EH (cell line): Measurements from ENCODE around the gene ITGAV.
A peak's percentile ranks its signal among the peaks of the same experiment; 100 is the strongest.
"Not testable (repeated sequence)": the region's sequence is repeated elsewhere in the genome, so short reads cannot be mapped to it uniquely, and the experiment has no call there.

Source experiments
- DNase-seq: peaks from one replicate; pipeline ENCODE4 v3.0.0-alpha.2; 2015; ENCODE audit warnings: low read depth

The ITGAV gene

GRCh38 chr2:186589612-186590349, at the start of gene ITGAV:
Gene ITGAV (plus strand): TSS chr2:186590056. CDS start chr2:186590339, 283 bp downstream.
- peak; percentile 95 for DNase-seq

DNA sequence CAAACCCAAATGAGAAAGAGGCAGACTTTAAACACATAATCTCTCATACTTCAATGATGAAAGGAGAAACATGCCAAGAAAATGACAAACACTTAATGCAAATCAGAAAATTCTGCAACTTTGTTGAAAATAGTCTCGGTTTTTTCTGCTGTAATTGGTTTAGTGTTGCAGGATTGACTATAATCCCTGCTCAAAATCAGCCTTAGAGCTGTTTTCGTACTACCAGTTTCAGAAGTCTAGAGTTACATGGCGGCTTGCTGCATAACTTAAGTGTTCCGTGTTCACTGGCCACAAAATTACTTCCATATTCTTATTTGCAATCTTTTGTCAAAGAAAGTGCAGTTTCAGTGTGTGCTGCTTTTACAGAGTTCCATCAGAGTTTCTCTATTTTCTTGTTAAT, 48.9 kb upstream of the ITGAV start:
- peak; percentile 65 for DNase-seq

DNA sequence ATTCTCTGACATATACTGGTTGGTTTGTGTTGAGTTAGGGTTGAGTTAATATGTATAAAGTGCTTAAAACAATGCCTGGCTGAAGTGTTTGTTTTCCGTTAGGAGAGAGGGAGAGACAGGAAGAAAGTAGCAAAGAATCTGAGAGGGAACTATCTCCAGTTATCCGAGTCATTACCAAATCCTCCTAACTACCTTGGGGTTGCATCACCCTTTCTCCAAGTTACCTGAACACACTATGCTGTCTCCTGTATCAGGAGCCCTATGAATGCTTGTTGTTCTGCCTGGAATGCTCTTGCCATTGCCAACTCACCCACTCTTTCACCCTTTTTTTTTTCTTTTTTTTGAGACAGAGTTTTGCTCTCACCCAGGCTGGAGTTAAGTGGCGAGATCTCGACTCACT, 47.9 kb upstream of the ITGAV start:
- no peak for DNase-seq

DNA sequence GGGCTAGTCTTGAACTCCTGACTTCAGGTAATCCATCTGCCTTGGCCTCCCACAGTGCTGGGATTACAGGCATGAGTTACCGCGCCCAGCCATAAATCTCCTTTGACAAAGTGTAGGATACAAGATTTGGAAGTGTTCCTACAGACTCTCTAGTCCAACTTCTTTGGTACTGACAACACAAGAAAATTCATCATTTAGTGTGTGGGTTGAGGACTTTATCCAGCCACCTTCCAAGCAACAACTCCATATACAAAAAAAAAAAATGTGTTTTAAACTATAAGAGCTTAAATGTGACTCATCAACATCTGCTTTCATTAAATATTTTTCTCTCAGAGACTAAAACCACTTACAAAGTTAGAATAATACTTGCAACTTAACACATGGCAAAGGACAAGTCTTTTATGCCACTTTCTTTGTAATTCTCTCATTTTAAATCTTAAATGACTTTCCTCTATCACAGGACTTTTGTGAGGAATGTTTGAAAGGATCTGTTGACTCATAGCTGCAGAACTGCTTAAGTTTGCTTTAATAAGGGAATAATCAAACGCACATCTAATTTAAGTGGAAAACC, 46.2 kb upstream of the ITGAV start:
- DNase-seq: peak; percentile 74

DNA sequence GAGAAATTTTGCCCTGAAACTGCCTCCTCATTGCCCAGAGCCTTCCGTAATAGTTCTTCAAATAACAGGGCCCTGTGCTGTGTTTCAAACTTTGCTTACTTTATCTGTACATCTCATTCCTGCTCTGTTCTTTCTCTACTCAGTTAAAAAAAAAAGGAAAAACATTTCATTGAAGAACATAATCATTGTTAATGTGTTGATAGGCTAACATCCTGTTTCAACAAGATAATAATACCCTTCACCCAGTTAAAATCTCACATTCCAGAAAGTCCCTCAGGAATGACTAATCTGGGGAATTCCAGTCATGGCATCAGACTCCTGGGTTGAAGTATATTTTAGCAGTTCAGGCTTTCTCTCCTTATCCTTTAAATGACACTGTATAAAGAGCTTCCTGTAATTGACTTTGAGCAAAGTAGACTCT, 45.6 kb upstream of the ITGAV start:
- DNase-seq: peak; percentile 93

- DNase-seq: peak; percentile 75
These were observed 43.0 kb upstream of the ITGAV start for GRCh38 chr2:186546846-186547245.

DNA sequence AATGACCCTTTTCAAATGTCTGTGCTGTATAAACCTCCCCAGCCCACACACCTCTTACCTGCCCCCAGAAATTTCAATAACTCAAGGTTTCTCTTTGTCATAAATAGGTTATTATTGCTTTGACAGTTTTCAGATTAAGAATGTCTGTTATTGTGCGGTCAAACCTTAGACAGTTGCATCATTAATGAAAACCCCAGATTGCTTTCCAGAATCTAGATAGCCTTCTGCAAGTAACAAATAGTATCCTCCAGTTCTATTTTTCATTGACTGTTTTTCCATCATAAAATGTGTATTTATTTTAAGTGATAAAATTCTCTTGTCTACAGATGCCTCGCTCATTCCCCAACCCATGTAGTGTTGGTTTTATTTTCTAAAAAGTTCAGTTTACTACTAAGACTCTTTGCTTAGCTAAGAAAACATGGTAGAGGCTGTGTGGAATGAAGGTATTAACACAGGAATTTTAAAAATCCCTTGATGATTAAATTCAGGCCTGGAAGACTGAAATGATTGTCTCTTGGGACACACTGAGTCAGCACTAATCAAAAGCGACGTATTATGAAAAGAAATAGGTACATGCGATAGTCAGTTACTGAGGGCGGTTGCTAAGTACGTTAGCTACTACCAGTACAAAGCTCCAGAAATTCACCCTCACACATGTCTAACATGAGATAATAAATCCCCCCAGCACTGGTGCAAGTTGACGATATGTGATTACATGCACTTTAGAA, 38.4 kb upstream of the ITGAV start:
- peak; percentile 39 for DNase-seq

GRCh38 chr2:186554429-186554828, 35.4 kb upstream of the ITGAV start:
- DNase-seq: no peak

- no peak for DNase-seq
These were observed 34.8 kb upstream of the ITGAV start for GRCh38 chr2:186554850-186555671.

GRCh38 chr2:186558512-186559276, 31.2 kb upstream of the ITGAV start:
- peak; percentile 47 for DNase-seq

GRCh38 chr2:186559370-186559769, 30.5 kb upstream of the ITGAV start:
- no peak for DNase-seq

GRCh38 chr2:186559848-186560247, 30.0 kb upstream of the ITGAV start:
- no peak for DNase-seq

GRCh38 chr2:186560254-186560653, 29.6 kb upstream of the ITGAV start:
- DNase-seq: no peak

- no peak for DNase-seq
These were observed 28.2 kb upstream of the ITGAV start for GRCh38 chr2:186561467-186562208.

DNA sequence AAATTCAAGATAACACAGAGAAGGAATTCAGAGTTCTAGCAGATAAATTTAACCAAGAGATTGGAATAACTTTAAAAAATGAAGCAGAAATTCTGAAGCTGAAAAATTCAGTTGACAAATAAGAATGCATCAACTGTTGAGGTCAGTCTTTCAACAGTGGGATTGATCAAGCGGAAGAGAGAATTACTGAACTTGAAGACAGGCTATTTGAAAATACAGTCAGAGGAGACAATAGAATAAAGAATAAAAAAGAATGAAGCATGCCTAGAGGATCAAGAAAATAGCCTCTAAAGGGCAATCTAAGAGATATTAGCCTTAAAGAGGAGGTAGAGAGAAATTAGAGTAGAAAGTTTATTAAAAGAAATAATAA, 27.7 kb upstream of the ITGAV start:
- DNase-seq: no peak

- DNase-seq: peak; percentile 54
These were observed 21.3 kb upstream of the ITGAV start for GRCh38 chr2:186568600-186568999.

DNA sequence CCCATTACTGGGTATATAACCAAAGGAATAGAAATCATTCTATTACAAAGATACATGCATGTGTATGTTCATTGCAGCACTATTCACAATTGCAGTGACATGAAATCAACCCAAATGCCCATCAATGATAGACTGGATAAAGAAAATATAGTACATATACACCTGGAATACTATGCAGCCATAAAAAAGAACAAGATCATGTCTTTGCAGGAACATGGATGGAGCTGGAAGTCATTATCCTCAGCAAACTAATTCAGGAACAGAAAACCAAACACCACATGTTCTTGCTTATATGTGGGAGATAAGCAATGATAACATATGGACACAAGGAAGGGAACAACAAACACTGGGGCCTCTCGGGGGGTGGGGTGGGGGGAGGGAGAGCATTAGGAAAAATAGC, 20.7 kb upstream of the ITGAV start:
- DNase-seq: not testable (repeated sequence)

DNA sequence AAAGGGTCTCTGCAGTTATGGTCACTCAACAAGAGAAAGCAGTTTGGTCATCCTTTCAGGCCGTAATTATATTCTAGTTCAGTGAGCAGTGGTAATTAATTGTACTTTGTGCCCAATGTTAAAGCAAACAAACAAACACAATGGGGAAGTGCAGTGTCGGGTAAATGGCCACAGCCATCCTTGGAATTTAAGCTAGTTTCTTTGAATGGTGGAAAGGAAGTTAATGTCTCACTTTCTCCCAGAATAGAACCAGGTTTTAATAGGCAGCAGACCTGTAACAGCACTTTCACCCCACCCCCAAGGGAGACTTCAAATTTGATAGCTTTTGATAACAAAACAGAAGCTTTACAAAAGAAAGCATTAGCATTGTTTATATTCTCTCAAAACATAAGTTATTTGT, 20.0 kb upstream of the ITGAV start:
- DNase-seq: peak; percentile 42

GRCh38 chr2:186570604-186571003, 19.3 kb upstream of the ITGAV start:
- DNase-seq: peak; percentile 71

DNA sequence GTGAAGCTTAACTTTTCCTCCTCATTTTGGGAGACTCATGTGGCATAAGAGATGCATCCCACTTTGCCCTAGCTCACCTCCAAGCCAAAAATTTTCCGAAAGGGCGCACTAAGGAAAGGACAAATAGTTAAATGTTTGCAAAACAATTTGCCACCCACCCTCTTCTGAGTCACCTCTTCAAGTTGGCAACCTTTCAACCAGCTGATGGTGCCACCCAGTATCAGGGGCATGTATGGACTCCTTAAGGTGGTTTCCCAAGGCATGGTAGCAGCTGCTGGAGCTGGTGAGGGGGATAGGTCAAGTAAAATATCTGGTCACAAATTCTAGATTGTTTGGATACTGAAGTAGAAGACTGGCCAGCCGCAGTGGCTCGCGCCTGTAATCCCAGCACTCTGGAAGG, 17.2 kb upstream of the ITGAV start:
- no peak for DNase-seq

- no peak for DNase-seq
These were observed 16.3 kb upstream of the ITGAV start for GRCh38 chr2:186573531-186573930.
